Fibroblast of pulmonary artery (primary cell): ENCODE measurements around the gene ZNF423.

ENCODE experiments used
- DNase-seq: peaks from one replicate; pipeline ENCODE4 v3.0.0-alpha.2; 2010; ENCODE audit warnings: low read depth
- H3K4me3 ChIP-seq: replicated peaks from 2 replicates; pipeline ENCODE4 v1.5.1; 2011; ENCODE audit warnings: low read depth, mild to moderate bottlenecking, control low read depth, low read length, moderate library complexity
- TF ChIP-seq, protein P1 (sequence below): IDR thresholded peaks from 2 replicates; pipeline ENCODE4 v1.5.1; 2011; ENCODE audit warnings: mild to moderate bottlenecking, control low read depth, low read length, inconsistent platforms; ENCODE audit errors: missing control alignments

Gene ZNF423

DNA sequence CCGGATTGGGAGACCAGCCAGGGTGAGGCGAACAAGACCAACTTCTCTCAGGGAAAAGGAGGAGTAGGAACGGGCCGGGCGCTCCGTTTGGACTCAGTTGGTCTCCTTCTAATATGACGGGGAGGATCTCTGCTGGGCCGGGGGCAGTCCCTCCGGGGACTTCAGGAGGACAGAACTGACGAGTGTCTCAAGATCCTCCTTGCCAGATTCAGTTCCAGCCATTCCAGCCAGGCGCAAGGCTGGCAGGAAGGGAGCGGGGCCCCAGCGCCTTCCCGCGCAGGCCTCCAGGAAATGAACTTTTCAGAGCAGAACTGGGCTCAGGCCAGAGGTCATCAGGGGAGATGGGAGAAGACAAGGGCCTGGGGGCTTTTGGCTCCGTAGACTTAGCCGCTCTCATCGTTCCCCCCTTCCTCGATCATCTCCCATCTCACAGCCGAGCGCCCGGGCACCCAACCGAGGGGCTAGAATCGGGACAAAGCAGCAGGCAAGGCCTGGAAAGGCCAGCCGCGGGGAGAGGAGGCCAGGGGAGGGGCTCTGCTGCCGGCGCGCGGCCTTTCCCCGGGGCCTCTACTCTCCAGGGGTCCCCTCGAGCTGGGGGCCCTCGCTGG, 1.6 kb downstream of the ZNF423 start:
- peak; percentile 17 for DNase-seq
- TF ChIP-seq, protein P1, sequence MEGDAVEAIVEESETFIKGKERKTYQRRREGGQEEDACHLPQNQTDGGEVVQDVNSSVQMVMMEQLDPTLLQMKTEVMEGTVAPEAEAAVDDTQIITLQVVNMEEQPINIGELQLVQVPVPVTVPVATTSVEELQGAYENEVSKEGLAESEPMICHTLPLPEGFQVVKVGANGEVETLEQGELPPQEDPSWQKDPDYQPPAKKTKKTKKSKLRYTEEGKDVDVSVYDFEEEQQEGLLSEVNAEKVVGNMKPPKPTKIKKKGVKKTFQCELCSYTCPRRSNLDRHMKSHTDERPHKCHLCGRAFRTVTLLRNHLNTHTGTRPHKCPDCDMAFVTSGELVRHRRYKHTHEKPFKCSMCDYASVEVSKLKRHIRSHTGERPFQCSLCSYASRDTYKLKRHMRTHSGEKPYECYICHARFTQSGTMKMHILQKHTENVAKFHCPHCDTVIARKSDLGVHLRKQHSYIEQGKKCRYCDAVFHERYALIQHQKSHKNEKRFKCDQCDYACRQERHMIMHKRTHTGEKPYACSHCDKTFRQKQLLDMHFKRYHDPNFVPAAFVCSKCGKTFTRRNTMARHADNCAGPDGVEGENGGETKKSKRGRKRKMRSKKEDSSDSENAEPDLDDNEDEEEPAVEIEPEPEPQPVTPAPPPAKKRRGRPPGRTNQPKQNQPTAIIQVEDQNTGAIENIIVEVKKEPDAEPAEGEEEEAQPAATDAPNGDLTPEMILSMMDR, result no peak
- H3K4me3 ChIP-seq, result peak overlapping the region; percentile 59

DNA sequence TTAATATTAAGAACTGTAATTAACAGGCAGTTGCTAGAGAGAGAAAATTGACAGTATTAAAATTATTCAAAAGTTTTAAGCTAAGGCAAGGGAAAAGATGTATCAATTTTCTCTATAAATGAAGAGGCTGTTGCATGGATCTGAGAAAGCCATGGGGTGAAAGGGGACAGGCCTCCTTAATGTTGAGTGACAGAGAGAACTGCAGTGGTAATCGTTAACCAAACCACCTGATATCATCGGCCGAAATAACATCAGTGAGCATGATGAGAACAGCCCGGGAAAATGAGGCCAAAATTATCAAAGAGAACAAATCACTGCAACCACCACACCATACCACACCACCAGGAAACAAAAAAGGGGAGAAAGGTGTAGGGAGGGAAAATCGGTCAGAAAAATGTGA, 3.6 kb downstream of the ZNF423 start:
- H3K4me3 ChIP-seq, result no peak overlapping the region
- TF ChIP-seq, protein P1, result no peak
- no peak for DNase-seq

DNA sequence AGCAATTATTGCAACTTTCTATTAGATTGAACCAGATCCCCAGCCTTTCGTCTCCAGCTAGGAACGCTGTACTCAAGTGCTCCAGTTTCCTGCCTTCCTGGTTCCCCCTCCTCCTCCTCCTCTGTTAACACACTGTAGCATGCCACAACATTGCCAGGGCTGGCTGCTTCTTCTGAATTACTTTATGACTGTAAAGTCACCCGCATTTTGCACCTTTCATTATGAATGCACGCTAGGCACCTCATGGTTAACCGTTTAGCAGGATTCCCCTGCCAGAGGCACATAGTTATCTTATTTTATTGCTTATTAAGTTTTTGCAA, 4.5 kb downstream of the ZNF423 start:
- H3K4me3 ChIP-seq, result no peak overlapping the region
- TF ChIP-seq, protein P1, result no peak
- DNase-seq, result no peak

DNA sequence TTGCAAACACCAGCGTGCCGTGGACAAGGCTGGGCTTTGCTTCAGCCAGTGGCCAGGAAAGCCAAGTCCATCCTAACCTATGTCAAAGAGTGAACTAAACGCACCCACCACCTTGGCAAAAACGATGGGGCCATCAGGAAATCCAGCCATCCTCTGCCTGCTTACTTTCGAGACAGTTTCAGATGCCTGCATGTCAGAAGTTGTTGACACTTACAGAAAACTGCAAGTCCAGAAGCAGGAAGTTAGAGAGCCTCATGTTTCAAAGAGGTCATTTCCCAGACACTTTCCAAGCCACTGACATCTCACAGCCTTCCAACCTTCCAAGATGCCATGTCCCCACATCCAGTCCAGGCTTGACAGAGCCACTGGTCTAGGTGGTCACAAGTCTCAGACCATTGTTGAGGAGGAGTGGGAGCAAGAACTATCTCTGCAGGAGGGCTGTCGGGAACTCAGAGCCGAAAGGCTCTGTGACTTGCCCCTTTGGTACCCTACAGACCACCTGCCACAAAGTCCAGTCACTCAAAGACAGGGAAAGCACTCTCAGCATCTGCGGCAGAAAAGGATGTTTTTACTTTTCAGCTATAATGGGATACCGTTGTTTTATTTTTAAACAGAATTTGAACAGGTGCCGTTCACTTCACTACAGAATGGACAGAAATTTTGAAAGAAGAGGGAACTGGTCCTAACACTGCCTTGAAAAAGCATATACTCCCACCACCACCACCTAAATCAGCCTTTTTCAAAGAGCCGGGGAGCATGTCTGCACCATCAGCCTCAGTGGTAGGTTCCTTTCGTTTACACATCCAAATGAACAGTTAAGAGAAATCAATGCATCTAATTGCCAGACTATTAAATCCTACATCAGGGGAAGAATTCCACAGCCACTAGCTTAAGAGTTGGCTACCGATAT, 5.1 kb downstream of the ZNF423 start:
- DNase-seq, result no peak
- TF ChIP-seq, protein P1, result no peak
- H3K4me3 ChIP-seq, result no peak overlapping the region

DNA sequence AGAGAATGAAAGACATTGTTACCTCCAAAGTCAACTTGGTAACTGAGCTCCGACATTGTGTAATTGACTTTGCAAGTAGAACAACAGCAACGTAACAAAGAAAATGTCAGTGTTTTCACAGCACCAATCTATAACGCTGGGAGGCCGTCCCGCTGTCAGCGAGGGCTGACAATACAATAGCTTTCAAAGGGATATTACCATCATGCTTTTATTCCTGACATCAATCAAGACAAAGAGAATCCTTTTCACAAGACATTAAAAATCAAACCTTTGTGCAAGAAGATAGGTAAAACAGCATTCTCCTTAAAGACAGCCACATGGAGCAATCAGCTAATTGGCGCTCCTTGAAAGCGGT, 6.2 kb downstream of the ZNF423 start:
- TF ChIP-seq, protein P1, result no peak
- DNase-seq, result no peak
- H3K4me3 ChIP-seq, result no peak overlapping the region

DNA sequence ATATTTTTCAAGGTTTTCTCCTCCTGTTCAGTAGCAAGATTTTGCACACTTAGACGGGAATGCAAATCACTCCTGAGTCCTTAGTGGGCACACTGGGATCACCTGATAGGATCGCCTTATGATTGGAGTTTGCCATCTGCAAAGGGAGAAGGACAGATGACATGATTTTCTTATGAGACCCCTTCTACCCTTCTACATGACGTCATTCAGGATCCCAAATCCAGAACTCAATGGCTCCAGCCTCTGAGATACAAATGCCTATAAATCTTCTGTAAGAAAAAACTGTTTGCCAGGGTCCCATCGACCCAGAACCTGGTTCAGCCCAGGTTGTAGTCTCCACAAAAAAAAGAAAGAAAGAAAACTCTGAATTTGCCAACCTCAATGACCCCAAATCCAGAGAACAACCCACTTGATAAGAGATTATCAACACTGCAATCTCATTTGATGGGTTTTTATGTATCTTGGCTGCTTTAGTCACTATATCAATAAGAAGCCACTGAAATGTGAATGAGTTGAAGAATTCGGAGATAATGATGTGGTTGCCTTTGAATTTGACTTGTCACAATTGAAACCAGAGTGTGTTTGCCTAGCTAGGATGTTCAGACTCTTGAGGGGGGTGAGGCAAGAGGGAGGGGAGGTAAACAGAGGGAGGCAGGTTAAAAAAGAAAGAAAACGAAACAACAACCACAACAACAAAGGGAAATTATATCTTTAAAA, 6.7 kb downstream of the ZNF423 start:
- TF ChIP-seq, protein P1, result no peak
- DNase-seq, result no peak
- no peak overlapping the region for H3K4me3 ChIP-seq
